HepG2 (cell line): ENCODE results near the gene PSMA7. TPM values are rescaled to one million over a fixed set of nuclear protein-coding genes. Genes with fewer than 3 reads are reported as not detected.

Experiments used
- AHR ChIP-seq: IDR thresholded peaks from 2 replicates; pipeline ENCODE4 v1.6.1; 2018; ENCODE audit warnings: missing genetic modification reagents, missing compliant biosample characterization
- AKAP8 ChIP-seq: sonication (generic); formaldehyde crosslinking; IDR thresholded peaks from 2 replicates; pipeline ENCODE4 v1.5.1; 2020; ENCODE audit warnings: mild to moderate bottlenecking, missing genetic modification reagents
- ATAD3A ChIP-seq: sonication (generic); formaldehyde crosslinking; IDR thresholded peaks from 2 replicates; pipeline ENCODE4 v1.4.0; 2020; ENCODE audit warnings: missing genetic modification reagents
- BORCS8-MEF2B ChIP-seq: sonication (generic); formaldehyde crosslinking; IDR thresholded peaks from 2 replicates; pipeline ENCODE4 v1.8.0; 2022; ENCODE audit warnings: mild to moderate bottlenecking, missing genetic modification reagents
- POLR2AphosphoS5 ChIP-seq: IDR thresholded peaks from 2 replicates; pipeline ENCODE4 v1.6.1; 2012; ENCODE audit warnings: low read depth, low read length
- RXRB ChIP-seq: IDR thresholded peaks from 2 replicates; pipeline ENCODE4 v1.6.1; 2016; ENCODE audit warnings: borderline replicate concordance, missing genetic modification reagents, missing compliant biosample characterization
- SIN3B ChIP-seq: fragments of 150-350 bp; IDR thresholded peaks from 2 replicates; pipeline ENCODE4 v1.6.1; 2014; ENCODE audit warnings: low read length
- SOX6 ChIP-seq, 2 experiments: fragments of 450-650 bp in 1 of 2; sonication (generic) in 1 of 2; formaldehyde crosslinking in 1 of 2; IDR thresholded peaks; 2 replicates each; pipeline versions ENCODE4 v1.4.0 to v1.6.1; 2017 to 2020; ENCODE audit warnings: antibody characterized with exemption in 1 of 2, mild to moderate bottlenecking in 1 of 2, missing genetic modification reagents in 1 of 2
- SUZ12 ChIP-seq: fragments of 150-350 bp; IDR thresholded peaks from 2 replicates; pipeline ENCODE4 v1.6.1; 2014; ENCODE audit warnings: low read depth, low read length
- TP53 ChIP-seq: sonication (generic); formaldehyde crosslinking; conservative IDR thresholded peaks from 2 replicates; pipeline ENCODE4 v1.4.0; 2020; ENCODE audit warnings: missing genetic modification reagents
- YEATS2 ChIP-seq: sonication (generic); formaldehyde crosslinking; IDR thresholded peaks from 2 replicates; pipeline ENCODE4 v1.4.0; 2020; ENCODE audit warnings: missing genetic modification reagents, borderline replicate concordance
- ZNF317 ChIP-seq: sonication (generic); formaldehyde crosslinking; IDR thresholded peaks from 2 replicates; pipeline ENCODE4 v1.5.0; 2020; ENCODE audit warnings: mild to moderate bottlenecking, missing genetic modification reagents
- ZNF430 ChIP-seq: sonication (generic); formaldehyde crosslinking; IDR thresholded peaks from 2 replicates; pipeline ENCODE4 v1.9.0; 2021; ENCODE audit warnings: mild to moderate bottlenecking, missing genetic modification reagents
- ZNF577 ChIP-seq: sonication (generic); formaldehyde crosslinking; IDR thresholded peaks from 2 replicates; pipeline ENCODE4 v1.4.0; 2020; ENCODE audit warnings: mild to moderate bottlenecking, low read depth, missing genetic modification reagents, borderline replicate concordance
- ZNF773 ChIP-seq: sonication (generic); formaldehyde crosslinking; IDR thresholded peaks from 2 replicates; pipeline ENCODE4 v1.4.0; 2020; ENCODE audit warnings: missing genetic modification reagents, borderline replicate concordance
- polyA plus RNA-seq, 8 experiments: library from polyadenylated mRNA; depleted of rRNA in 3 of 8; stranded (reverse) in 7 of 8; unstranded in 1 of 8; fragments of >200 nt; fragmentation: Illumina TruSeq in 4 of 8; extraction: Trizol in 4 of 8; gene quantifications; 2 replicates each; pipeline versions ENCODE4 v1.2.1 to v1.2.3, GENCODE V29; 2011 to 2016; ENCODE audit warnings: low read depth in 4 of 8, missing spikeins in 1 of 8, mixed read lengths in 1 of 8; ENCODE audit not compliant: insufficient read depth in 1 of 8
- total RNA-seq, 5 experiments: library from RNA; depleted of rRNA; stranded (reverse); fragments of >200 nt; fragmentation: Illumina TruSeq; extraction: Trizol; gene quantifications; 2 replicates each; pipeline ENCODE4 v1.2.3, GENCODE V29; 2016; ENCODE audit warnings: low read depth in 1 of 5
- TF ChIP-seq, protein P1 (sequence below): IDR thresholded peaks from 2 replicates; pipeline ENCODE4 v1.6.1; 2012; ENCODE audit warnings: low read length, improper control_type of control experiment
- TF ChIP-seq, protein P2 (sequence below): sonication (generic); formaldehyde crosslinking; IDR thresholded peaks from 2 replicates; pipeline ENCODE4 v1.4.0; 2020; ENCODE audit warnings: missing genetic modification reagents, borderline replicate concordance
- TF ChIP-seq, protein P3 (sequence below): sonication (generic); formaldehyde crosslinking; IDR thresholded peaks from 2 replicates; pipeline ENCODE4 v1.9.0; 2021; ENCODE audit warnings: missing genetic modification reagents, mild to moderate bottlenecking, borderline replicate concordance
- TF ChIP-seq, protein P4 (sequence below): sonication (generic); formaldehyde crosslinking; IDR thresholded peaks from 2 replicates; pipeline ENCODE4 v1.5.0; 2020; ENCODE audit warnings: missing genetic modification reagents

PSMA7 gene
- total and polyA plus RNA-seq, 2 of the 13 experiments (the other 11 are each of a cell fraction or from before 2014, with no cell fraction given) = 531 to 631 TPM

DNA sequence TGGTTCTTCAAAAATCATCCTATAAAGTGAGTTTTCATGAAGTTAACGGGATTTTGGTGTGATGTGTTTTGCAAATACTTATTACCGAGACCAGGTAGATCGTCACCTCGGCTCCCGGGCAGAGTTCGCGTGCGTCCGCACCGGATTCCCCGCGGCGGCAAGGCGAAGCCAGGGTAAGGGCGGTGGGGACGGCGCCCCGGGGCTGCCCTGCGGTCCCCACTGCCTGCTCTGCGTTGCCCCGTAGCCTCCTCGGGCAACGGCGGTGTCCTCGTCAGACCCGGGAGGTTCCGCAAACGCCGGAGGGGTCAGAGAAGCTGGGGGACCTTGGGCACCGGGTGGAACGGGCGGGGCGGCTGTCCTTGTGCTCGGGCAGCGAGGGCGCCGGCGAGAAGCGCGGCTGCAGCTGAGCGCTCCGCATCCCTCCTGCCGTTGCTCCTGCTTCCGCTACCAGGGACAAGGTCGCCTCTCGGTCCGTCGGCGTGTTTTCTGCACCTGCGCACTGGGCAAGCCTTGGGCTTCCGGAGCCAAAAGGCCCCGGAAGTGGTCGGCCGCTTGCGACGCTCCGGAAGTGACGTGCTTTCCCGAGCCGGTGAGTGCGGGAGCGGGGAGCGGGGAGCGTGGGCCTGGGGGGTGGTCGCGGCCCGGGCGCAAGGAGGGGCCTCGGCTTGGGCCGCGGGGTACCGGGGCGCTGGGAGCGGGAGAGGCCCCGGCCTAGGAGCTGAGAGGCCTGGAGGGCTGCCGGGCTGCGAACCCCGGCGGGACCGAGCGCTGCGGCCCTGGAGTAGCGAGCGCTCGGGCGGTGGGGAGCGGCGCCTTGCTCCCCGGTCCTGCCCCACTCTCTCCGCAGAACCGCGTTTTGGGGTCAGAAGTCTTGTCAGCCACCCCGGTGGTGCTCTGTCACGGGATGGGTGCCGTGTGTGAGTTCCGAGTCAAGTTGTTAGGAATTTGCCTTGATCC is 39.6 kb upstream of the PSMA7 start, which contains the start of gene MTG2 (continued):
- TF ChIP-seq SUZ12 = no peak
- TF ChIP-seq, protein P1, sequence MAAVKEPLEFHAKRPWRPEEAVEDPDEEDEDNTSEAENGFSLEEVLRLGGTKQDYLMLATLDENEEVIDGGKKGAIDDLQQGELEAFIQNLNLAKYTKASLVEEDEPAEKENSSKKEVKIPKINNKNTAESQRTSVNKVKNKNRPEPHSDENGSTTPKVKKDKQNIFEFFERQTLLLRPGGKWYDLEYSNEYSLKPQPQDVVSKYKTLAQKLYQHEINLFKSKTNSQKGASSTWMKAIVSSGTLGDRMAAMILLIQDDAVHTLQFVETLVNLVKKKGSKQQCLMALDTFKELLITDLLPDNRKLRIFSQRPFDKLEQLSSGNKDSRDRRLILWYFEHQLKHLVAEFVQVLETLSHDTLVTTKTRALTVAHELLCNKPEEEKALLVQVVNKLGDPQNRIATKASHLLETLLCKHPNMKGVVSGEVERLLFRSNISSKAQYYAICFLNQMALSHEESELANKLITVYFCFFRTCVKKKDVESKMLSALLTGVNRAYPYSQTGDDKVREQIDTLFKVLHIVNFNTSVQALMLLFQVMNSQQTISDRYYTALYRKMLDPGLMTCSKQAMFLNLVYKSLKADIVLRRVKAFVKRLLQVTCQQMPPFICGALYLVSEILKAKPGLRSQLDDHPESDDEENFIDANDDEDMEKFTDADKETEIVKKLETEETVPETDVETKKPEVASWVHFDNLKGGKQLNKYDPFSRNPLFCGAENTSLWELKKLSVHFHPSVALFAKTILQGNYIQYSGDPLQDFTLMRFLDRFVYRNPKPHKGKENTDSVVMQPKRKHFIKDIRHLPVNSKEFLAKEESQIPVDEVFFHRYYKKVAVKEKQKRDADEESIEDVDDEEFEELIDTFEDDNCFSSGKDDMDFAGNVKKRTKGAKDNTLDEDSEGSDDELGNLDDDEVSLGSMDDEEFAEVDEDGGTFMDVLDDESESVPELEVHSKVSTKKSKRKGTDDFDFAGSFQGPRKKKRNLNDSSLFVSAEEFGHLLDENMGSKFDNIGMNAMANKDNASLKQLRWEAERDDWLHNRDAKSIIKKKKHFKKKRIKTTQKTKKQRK = no peak
- TF ChIP-seq ZNF577 (CRISPR knock-in tag) = no peak; the same call in 1 of the 2 replicates
- TF ChIP-seq ATAD3A (CRISPR knock-in tag) = peak; percentile 94
- peak; percentile 99 for TF ChIP-seq POLR2AphosphoS5
- TF ChIP-seq TP53 (CRISPR knock-in tag) = peak; percentile 92
- TF ChIP-seq, protein P2, sequence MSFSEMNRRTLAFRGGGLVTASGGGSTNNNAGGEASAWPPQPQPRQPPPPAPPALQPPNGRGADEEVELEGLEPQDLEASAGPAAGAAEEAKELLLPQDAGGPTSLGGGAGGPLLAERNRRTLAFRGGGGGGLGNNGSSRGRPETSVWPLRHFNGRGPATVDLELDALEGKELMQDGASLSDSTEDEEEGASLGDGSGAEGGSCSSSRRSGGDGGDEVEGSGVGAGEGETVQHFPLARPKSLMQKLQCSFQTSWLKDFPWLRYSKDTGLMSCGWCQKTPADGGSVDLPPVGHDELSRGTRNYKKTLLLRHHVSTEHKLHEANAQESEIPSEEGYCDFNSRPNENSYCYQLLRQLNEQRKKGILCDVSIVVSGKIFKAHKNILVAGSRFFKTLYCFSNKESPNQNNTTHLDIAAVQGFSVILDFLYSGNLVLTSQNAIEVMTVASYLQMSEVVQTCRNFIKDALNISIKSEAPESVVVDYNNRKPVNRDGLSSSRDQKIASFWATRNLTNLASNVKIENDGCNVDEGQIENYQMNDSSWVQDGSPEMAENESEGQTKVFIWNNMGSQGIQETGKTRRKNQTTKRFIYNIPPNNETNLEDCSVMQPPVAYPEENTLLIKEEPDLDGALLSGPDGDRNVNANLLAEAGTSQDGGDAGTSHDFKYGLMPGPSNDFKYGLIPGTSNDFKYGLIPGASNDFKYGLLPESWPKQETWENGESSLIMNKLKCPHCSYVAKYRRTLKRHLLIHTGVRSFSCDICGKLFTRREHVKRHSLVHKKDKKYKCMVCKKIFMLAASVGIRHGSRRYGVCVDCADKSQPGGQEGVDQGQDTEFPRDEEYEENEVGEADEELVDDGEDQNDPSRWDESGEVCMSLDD (CRISPR knock-in tag) = peak; percentile 92
- peak; percentile 73; the same call in 1 of the 2 replicates for TF ChIP-seq ZNF430
- peak; percentile 98 for TF ChIP-seq YEATS2
- no peak for TF ChIP-seq SOX6 (IDR thresholded peaks at IDR 0.05)
- peak; percentile 83 for TF ChIP-seq SOX6 (CRISPR knock-in tag; IDR thresholded peaks at IDR 0.05)
- TF ChIP-seq ZNF317 (CRISPR knock-in tag) = peak; percentile 86
- TF ChIP-seq, protein P3, sequence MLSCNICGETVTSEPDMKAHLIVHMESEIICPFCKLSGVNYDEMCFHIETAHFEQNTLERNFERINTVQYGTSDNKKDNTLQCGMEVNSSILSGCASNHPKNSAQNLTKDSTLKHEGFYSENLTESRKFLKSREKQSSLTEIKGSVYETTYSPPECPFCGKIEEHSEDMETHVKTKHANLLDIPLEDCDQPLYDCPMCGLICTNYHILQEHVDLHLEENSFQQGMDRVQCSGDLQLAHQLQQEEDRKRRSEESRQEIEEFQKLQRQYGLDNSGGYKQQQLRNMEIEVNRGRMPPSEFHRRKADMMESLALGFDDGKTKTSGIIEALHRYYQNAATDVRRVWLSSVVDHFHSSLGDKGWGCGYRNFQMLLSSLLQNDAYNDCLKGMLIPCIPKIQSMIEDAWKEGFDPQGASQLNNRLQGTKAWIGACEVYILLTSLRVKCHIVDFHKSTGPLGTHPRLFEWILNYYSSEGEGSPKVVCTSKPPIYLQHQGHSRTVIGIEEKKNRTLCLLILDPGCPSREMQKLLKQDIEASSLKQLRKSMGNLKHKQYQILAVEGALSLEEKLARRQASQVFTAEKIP (CRISPR knock-in tag) = no peak; the same call in 1 of the 2 replicates
- peak; percentile 74; the same call in 1 of the 2 replicates for TF ChIP-seq SIN3B
- TF ChIP-seq BORCS8-MEF2B = peak; percentile 98
- peak; percentile 99 for TF ChIP-seq AKAP8
- TF ChIP-seq RXRB = peak; percentile 82; the same call in 1 of the 2 replicates
- peak; percentile 82 for TF ChIP-seq AHR (CRISPR knock-in tag)
- TF ChIP-seq ZNF773 (CRISPR knock-in tag) = peak; percentile 93; the same call in 1 of the 2 replicates
- TF ChIP-seq, protein P4, sequence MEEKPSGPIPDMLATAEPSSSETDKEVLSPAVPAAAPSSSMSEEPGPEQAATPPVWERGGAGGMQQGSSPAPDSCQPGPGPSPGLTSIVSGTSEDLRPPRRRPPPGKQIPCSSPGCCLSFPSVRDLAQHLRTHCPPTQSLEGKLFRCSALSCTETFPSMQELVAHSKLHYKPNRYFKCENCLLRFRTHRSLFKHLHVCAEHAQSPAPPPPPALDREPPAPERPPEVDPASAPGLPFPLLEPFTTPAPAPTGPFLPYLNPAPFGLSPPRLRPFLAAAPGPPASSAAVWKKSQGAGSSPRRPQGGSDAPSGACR (CRISPR knock-in tag) = peak; percentile 94; the same call in 1 of the 2 replicates
